Pancreas (tissue), 10 donors: ENCODE measurements around the gene PTPRJ. TPM values are rescaled to one million over a fixed set of nuclear protein-coding genes. Genes with fewer than 3 reads are reported as not detected.

Experiments
- ATAC-seq, 4 donors: fragments of 200-7000 bp; cut with Tn5 transposase; one replicate each; pipeline versions ENCODE4 v1.8.0 to v1.9.1; 2020; ENCODE audit warnings: mild to moderate bottlenecking in 4 of 4, moderate library complexity in 4 of 4
- DNase-seq, 6 donors: peaks; one replicate each; pipeline ENCODE4 v3.0.0-alpha.2; 2020
- FAIRE-seq: peaks from 2 replicates; lab custom pipeline; 2012; peaks lifted over from hg19 to GRCh38; lab: Jason Lieb, UNC
- H3K27ac ChIP-seq, 4 donors: fragments of 200-600 bp; sonication (generic); 1 replicate in 3 of 4; 2 replicates in 1 of 4; pipeline versions ENCODE4 v1.5.0 to v1.8.0; 2020
- H3K27me3 ChIP-seq, 4 donors: fragments of 200-600 bp; one replicate each; pipeline ENCODE4 v1.8.0; 2021
- H3K36me3 ChIP-seq, 3 donors: fragments of 200-600 bp; sonication (generic) in 1 of 3; one replicate each; pipeline versions ENCODE4 v1.5.0 to v1.8.0; 2020 to 2021
- H3K4me1 ChIP-seq, 3 donors: fragments of 200-600 bp; one replicate each; pipeline ENCODE4 v1.8.0; 2021
- H3K4me3 ChIP-seq, 4 donors: fragments of 200-600 bp; sonication (generic) in 2 of 4; one replicate each; pipeline versions ENCODE4 v1.5.0 to v1.8.0; 2020 to 2021
- H3K9me3 ChIP-seq, 4 donors: fragments of 200-600 bp; one replicate each; pipeline ENCODE4 v1.8.0; 2021
- WGBS, 2 donors: extraction: QIAGEN DNeasy Blood & Tissue Kit; methylation state at CpG; one replicate each; pipeline ENCODE4 v1.1.7; 2013; 5-methylcytosine and 5-hydroxymethylcytosine counted together
- intact Hi-C, 3 donors: fragments of 100-400 bp; cut with DNase I; formaldehyde crosslinking; loops; one replicate each; pipeline versions ENCODE4 v1.11.1 to v1.14.2; 2022
- polyA plus RNA-seq, 2 donors: library from polyadenylated mRNA; stranded (reverse); fragments of 200-250 nt; gene quantifications; one replicate each; pipeline ENCODE4 v1.2.3, GENCODE V29; 2013
- total RNA-seq, 6 donors: library from RNA; stranded (reverse); fragmentation: NEBNext Ultra II Directional in 4 of 6; extraction: Animal tissue kit (Norgen Biotek cat#: 25700) in 4 of 6; gene quantifications; one replicate each; pipeline versions ENCODE4 v1.2.1 to v1.2.4, GENCODE V29; 2021 to 2023
- TF ChIP-seq, protein P1 (sequence below), 4 donors: fragments of 200-600 bp; sonication (generic) in 3 of 4; IDR thresholded peaks; one replicate each; pipeline versions ENCODE4 v1.5.0 to v1.8.0; 2021; ENCODE audit warnings: antibody characterized with exemption in 4 of 4
- donor health status: healthy with polysubstance abuse.
- donor health status: DM: no; HTN: no; CAD: no; lungs with moderate emphysema.
- donor health status: DM: no; HTN: no; CAD: no.
- donor health status: control.
- donor health status: control.
- donor health status: Bipolar disorder and iron deficiency.
- donor health status: DM: yes; HTN: yes; CAD: no.
- donor health status: DM: no; HTN: no; CAD: no.
- donor health status: DM: no; HTN: no; CAD: no.
- donor health status: DM: yes; HTN: yes; CAD: no.

Gene PTPRJ
- total and polyA plus RNA-seq, 8 donors, result 3.6 to 32.8 (median 11.6) TPM

DNA sequence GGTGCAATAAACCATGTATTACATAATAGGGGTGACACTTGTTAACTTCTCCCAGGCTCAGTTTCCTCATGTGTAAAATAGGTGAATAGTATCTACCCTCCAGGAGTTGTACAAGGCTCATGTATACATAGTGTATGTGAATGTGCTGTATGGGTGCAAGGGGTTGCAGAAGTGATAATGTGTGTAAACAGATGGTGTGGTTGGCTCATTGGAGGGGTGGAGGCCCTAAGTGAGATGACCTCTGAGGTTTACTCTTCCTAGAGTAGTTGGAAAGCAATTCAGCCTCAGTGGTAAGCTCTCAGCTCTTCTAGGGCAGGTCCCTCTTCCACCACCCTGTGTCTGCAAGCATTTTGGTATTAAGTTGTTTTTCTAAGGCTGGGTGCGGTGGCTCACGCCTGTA lies 102.4 kb downstream of the PTPRJ start:
- peaks cover 1 to 4% (median 2%) of the 10 kb centered on the region in 3 donors for H3K4me1 ChIP-seq
- WGBS, 2 donors, result 95 to 100% methylated on average over 2 of the region's 2 CpGs

DNA sequence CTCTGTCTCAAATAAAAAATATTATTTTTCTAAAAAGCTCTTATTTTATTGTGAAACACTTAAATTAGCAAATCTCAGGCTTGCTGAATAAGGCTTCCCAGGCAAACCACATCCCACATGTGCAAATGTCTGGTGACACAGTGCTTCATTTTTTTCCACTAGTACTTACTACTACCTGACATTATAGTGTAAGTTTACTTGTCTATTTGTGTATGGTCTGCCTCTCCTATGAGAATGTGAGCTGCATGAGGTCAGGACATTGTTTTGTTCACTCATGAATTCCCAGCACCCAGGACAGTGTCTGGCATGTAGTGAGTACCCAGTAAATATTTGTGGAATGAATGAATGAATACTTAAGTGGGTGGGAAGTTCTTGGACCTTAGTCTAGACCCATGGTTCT lies 103.1 kb downstream of the PTPRJ start:
- Histone ChIP-seq H3K27me3 (no peaks in the 10 kb centered on the region), H3K27ac (no peak overlapping the region), H3K9me3 (no peaks in the 10 kb centered on the region), H3K36me3 (no peaks in the 10 kb centered on the region), H3K4me1 (peaks cover 5 to 10% (median 9%) of the 10 kb centered on the region in 3 donors), H3K4me3 (no peak overlapping the region)
- ATAC-seq (no peak), FAIRE-seq (no peak), DNase-seq (no peak)
- TF ChIP-seq, protein P1, sequence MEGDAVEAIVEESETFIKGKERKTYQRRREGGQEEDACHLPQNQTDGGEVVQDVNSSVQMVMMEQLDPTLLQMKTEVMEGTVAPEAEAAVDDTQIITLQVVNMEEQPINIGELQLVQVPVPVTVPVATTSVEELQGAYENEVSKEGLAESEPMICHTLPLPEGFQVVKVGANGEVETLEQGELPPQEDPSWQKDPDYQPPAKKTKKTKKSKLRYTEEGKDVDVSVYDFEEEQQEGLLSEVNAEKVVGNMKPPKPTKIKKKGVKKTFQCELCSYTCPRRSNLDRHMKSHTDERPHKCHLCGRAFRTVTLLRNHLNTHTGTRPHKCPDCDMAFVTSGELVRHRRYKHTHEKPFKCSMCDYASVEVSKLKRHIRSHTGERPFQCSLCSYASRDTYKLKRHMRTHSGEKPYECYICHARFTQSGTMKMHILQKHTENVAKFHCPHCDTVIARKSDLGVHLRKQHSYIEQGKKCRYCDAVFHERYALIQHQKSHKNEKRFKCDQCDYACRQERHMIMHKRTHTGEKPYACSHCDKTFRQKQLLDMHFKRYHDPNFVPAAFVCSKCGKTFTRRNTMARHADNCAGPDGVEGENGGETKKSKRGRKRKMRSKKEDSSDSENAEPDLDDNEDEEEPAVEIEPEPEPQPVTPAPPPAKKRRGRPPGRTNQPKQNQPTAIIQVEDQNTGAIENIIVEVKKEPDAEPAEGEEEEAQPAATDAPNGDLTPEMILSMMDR (IDR thresholded peaks at IDR 0.05), result no peak
- intact Hi-C loops, result no loop called here

More for the DNA sequence above, 102.4 kb downstream of the PTPRJ start:
- H3K27me3 ChIP-seq, result no peaks in the 10 kb centered on the region
- DNase-seq, result no peak
- H3K36me3 ChIP-seq, result no peaks in the 10 kb centered on the region
- no peak overlapping the region for H3K27ac ChIP-seq
- ATAC-seq, result no peak
- H3K9me3 ChIP-seq, result no peaks in the 10 kb centered on the region
- FAIRE-seq, result no peak
- TF ChIP-seq, protein P1 (IDR thresholded peaks at IDR 0.05), result no peak
- H3K4me3 ChIP-seq, result no peak overlapping the region
- intact Hi-C loops, result no loop called here

DNA sequence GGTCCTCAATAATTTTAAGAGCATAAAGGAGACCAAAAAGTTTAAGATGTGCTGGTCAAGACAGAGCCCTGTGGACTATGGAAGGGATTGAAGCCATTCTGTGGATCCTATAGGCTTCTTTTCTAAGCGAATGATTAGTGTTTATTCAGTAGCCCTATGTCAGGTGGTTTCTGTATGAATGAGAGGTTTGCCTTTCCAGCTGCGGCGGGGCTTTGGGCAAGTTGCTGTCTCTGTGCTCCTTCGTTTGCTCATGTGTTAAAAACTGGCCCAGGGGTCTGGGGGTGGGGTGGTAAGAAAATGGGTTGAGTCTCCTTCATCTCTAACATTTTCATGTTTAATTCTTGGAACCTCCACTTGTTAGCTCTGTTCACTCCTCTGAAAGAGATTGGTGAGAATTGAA lies 105.3 kb downstream of the PTPRJ start:
- H3K36me3 ChIP-seq, result no peaks in the 10 kb centered on the region
- 97% methylated on average over 4 of the region's 4 CpGs for WGBS, 2 donors
- DNase-seq (no peak), FAIRE-seq (no peak), ATAC-seq (no peak)
- TF ChIP-seq, protein P1 (IDR thresholded peaks at IDR 0.05), result no peak
- H3K9me3 ChIP-seq, result no peaks in the 10 kb centered on the region
- intact Hi-C loops, result no loop called here
- H3K27ac ChIP-seq, result no peak overlapping the region
- H3K4me1 ChIP-seq, result peaks cover 11 to 12% (median 11%) of the 10 kb centered on the region in 3 donors
- no peaks in the 10 kb centered on the region for H3K27me3 ChIP-seq
- H3K4me3 ChIP-seq, result no peak overlapping the region

DNA sequence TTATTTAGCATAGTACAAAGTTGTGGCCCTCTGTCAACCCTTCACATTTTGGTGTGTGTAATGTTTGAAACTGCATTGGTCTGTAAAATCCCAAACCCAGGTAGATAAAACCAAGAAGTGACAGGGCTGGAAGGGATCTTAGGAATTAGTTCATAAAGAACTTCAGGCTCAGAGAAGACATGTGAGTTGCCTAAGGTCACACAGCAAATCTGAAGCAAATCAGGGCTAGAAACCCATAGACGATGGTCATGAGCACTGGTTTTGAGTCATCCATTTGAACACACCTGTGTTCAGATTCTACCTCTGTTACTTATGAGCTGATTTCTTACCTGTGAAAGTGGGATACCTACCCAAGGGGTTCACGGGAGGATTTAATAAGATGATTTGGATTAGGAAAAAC lies 107.1 kb downstream of the PTPRJ start:
- no peaks in the 10 kb centered on the region for H3K27me3 ChIP-seq
- peak overlapping the region in 1 of 4 donors; percentile 55 for H3K27ac ChIP-seq
- H3K4me1 ChIP-seq, result peaks cover 11 to 12% (median 11%) of the 10 kb centered on the region in 3 donors
- no peaks in the 10 kb centered on the region for H3K9me3 ChIP-seq
- intact Hi-C loops, result no loop called here
- no peak overlapping the region for H3K4me3 ChIP-seq
- DNase-seq (no peak), ATAC-seq (no peak), FAIRE-seq (no peak)
- WGBS, 2 donors, result 86 to 87% methylated on average over 2 of the region's 2 CpGs
- TF ChIP-seq, protein P1 (IDR thresholded peaks at IDR 0.05), result no peak
- H3K36me3 ChIP-seq, result no peaks in the 10 kb centered on the region

DNA sequence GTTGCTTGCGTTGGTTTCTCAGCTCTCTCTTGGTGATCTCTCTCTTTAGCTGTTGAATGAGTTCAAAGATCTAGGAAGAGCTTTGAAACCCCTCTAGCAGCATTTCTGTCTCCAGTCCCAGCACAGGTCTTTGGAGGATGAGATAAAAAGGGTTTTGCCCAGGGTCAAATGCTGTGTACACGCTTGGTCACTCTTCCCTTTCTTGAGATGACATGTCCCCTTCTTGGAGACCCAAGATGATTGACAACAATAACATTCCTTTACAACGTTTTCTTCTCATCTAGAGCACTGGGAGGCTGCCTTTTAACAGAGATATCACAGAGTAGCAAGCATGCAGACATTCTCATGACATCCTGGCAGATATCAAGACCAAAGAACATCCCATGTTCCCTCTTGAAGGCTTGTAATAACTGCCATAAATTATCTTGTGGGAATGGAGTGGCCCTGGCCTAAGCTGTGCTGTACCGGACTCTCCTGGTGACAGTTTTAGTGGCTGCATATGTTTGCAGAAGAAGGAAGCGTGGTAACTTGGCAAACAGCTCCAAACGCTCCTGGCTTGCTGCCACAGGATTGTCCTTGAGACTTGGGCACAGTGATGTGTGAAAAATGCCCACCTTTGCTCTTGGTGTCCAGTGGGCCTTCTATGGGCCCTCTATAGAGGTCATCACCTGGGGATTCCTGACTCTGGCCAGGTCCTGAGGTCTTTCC lies 107.8 kb downstream of the PTPRJ start:
- no peaks in the 10 kb centered on the region for H3K9me3 ChIP-seq
- no peak overlapping the region for H3K4me3 ChIP-seq
- TF ChIP-seq, protein P1 (IDR thresholded peaks at IDR 0.05), result no peak
- FAIRE-seq (no peak), DNase-seq (peak in 3 of 6 donors; percentile 32 to 55 (median 51)), ATAC-seq (peak; percentile 24 to 72 (median 66))
- no peaks in the 10 kb centered on the region for H3K27me3 ChIP-seq
- H3K36me3 ChIP-seq, result no peaks in the 10 kb centered on the region
- intact Hi-C loops, result no loop called here
- H3K27ac ChIP-seq, result peak overlapping the region in 3 of 4 donors; percentile 11 to 55 (median 22)
- WGBS, 2 donors, result 19 to 25% methylated on average over 6 of the region's 6 CpGs
- peaks cover 11 to 17% (median 17%) of the 10 kb centered on the region in 3 donors for H3K4me1 ChIP-seq
